Vagina (tissue), 2 donors: Measurements from ENCODE around the gene KRT71.

Experiments
- CTCF ChIP-seq, 3 experiments: fragments of 450-650 bp in 2 of 3; fragments of 200-600 bp in 1 of 3; sonication (generic) in 1 of 3; IDR thresholded peaks; one replicate each; pipeline ENCODE4 v1.5.1; 2017 to 2019; ENCODE audit warnings: antibody characterized with exemption in 3 of 3, mild to moderate bottlenecking in 2 of 3, moderate library complexity in 2 of 3
- POLR2A ChIP-seq, 2 donors: fragments of 450-650 bp; IDR thresholded peaks; one replicate each; pipeline ENCODE4 v1.6.1; 2017; ENCODE audit warnings: antibody characterized with exemption in 2 of 2, mild to moderate bottlenecking in 2 of 2, moderate library complexity in 2 of 2

- no peak for TF ChIP-seq CTCF (IDR thresholded peaks at IDR 0.05)
- no peak for TF ChIP-seq POLR2A (IDR thresholded peaks at IDR 0.05)
These were observed 15.2 kb upstream of the KRT71 start for GRCh38 chr12:52568111-52568510.
